Stimulated activated CD4-positive, alpha-beta T cell treated with anti-CD3 and anti-CD28 coated beads, Interleukin-12 subunit alpha, Interleukin-12 subunit beta, amount 100 ng/mL, for 4 hours (primary cell): ENCODE measurements around the gene DBR1.

Source experiments
- DNase-seq: peaks from one replicate; pipeline ENCODE4 v3.0.0-alpha.2; 2020

Gene DBR1

DNA sequence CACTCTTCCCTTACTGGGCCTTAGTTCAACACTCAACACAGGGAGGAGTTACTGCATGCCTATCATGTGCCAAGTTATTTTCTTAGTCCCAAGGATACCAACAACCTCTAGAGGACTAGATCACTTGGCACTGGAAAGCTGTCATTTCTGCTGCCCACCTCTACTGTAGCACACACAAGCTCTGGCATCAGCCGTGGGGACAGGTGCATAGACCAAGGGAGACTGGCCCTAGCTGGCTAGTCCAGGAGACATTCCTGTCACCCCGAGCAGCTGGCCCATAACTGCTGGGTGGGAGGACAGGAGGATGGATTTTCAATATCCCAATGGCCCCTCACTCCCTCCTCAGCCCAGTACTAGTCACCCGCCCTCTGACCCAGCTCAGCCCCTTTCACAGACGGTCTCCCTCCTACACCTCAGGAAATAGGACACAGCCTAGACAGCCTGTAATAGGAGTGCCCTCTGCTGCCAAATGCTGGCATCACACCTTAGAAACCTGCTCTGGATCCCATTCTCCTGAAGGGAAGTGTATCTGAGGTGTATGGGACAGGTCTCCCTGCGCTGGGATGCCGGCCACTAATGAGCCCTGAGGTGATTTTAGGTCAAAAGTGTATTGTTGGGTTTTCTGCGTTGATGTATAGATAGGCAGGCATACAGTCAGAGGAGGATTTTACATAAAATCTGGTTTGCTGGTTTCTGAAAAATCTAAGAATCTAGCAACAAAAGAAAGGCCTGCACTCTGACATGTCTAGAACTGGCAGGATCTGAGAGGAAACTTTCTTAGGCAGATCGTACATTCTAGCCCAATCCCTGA is 55.9 kb downstream of the DBR1 start:
- DNase-seq = peak; percentile 50

DNA sequence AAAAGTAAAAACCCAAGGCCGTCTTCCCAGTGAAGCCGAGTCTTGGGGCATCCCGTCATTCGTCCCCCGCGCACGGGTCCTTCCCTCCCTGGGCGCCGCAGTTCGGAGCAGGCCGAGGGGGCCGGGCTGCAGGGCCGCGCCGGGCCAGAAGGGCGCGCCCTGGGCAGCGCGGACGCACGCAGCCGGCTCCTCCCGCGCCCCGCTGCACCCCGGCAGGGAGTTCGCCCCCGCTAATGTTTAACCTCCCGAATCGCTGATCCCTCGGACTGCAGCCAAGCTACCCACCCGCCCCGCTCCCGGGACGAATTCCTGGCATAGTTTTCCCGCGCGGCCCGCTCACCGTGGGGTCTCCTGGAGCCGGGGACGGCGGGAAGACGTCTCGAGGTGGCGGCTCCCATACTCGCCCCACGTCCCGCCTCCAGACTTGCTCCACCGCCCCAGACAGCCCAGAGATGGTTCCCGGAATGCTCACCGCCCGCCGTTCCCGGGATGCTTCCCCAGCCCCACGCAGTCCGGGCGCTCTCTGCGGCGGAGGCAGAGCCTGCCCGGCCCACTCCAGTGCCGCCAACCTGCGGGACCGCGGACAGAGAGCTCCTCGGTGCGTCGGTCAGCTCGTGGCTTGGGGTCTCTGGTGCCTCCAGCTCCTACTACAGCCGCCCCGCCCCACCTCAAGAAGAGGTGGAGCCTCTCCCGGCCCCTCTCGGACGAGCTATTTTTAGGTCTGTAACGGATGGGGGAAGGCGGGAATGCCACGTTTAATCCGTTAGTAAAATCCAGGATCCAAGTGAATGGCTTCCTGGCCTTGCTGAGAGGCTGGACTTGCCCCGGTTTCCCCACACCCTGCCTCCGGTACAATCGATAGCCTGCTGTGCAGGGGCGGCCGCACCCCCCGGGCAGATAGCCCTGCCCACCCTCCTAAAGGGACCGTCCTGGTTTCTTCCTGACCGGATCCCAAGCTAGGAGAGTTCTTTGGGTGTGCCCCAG is 59.4 kb downstream of the DBR1 start, which contains the start of gene DZIP1L:
DZIP1L (minus strand) TSS at position 621 of the 984 bp plus-strand sequence. CDS start 11,637 bp downstream, outside the sequence.
- peak; percentile 28 for DNase-seq

GRCh38 chr3:138114431-138114918 is 60.2 kb downstream of the DBR1 start:
- no peak for DNase-seq

DNA sequence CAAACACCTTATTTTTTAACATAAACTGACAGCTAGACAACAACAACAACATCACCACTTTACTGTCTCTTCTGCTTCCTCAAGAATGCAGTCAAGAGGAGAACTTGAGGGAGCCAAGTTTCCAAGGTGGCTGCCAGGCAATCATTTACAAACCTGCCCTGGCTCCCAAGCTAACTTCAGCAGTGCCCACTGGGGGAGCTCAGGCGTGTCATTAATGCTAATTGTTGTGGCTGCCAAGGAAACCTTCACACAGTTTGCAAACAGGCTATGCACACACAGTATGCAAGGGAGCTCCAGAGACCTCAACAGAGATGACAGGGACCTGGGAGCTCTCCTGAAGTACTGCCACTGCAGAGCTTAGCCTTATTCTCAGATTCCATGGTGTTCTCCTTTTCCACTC is 61.4 kb downstream of the DBR1 start:
- no peak for DNase-seq

DNA sequence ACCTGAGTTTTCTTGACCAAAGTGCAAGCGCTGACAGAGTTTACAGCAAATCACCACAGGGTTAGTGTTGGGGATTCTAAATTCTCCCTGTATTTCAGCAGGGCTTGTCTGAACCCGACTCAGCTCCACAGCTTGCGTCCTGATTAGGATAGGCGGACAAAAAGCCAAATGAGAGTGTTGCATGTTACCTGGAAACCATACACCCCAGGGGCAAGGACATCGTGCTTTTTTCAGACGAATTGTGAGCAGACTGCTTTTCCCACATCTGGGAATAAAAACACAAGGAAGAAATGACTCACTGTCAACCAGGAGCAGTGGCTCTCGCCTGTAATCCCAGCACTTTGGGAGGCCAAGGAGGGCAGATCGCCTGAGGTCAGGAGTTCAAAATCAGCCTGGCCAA is 62.4 kb downstream of the DBR1 start:
- no peak for DNase-seq
